Measurements from ENCODE around the gene PLPP4.

The PLPP4 gene

DNA sequence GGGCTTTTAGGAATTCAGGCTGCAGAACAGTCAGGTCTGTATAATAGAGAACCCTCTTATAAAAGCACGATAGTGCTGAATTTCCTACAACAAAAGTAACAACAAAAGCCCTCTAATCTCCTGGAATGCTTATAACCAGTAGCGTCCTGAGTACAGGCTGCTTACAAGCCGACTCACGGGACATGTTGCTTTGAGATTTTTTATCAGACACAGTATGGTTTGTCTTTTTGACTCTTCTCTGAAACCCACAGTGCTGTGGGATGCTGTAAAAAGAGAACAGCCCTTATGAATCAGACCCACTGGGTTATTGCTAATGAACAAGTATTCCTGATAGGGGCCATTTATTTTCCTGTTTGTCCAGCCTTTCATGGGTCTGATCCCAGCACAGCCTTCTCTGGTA lies 59.4 kb downstream of the PLPP4 start:
- TF ChIP-seq ZFX (IDR thresholded peaks at IDR 0.05; ENCODE audit: borderline replicate concordance): no peak
- TF ChIP-seq, protein P1, sequence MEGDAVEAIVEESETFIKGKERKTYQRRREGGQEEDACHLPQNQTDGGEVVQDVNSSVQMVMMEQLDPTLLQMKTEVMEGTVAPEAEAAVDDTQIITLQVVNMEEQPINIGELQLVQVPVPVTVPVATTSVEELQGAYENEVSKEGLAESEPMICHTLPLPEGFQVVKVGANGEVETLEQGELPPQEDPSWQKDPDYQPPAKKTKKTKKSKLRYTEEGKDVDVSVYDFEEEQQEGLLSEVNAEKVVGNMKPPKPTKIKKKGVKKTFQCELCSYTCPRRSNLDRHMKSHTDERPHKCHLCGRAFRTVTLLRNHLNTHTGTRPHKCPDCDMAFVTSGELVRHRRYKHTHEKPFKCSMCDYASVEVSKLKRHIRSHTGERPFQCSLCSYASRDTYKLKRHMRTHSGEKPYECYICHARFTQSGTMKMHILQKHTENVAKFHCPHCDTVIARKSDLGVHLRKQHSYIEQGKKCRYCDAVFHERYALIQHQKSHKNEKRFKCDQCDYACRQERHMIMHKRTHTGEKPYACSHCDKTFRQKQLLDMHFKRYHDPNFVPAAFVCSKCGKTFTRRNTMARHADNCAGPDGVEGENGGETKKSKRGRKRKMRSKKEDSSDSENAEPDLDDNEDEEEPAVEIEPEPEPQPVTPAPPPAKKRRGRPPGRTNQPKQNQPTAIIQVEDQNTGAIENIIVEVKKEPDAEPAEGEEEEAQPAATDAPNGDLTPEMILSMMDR (IDR thresholded peaks at IDR 0.05): no peak
- no peak overlapping the region for H3K27ac ChIP-seq

DNA sequence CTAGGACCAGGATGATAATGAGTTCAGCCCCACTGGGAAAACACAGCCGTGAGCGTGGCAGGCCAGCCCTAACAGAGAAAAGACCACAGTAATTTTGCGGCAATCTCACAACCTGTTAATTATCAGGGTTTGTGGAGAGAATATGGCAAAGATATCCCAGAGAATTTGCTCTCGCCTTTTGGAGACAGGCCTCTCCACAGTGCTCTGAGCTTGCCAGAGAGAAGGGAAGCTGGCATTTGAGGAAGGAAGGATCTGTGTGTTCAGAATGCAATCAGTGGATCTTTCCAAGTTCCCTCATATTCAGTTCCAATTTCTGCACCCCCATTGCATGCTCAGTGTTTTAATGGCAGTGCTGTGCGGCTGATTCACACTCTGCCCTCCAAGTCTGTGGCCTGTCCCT lies 60.2 kb downstream of the PLPP4 start:
- no peak overlapping the region for H3K27ac ChIP-seq
- TF ChIP-seq, protein P1 (IDR thresholded peaks at IDR 0.05): no peak
- TF ChIP-seq ZFX (IDR thresholded peaks at IDR 0.05; ENCODE audit: borderline replicate concordance): no peak

DNA sequence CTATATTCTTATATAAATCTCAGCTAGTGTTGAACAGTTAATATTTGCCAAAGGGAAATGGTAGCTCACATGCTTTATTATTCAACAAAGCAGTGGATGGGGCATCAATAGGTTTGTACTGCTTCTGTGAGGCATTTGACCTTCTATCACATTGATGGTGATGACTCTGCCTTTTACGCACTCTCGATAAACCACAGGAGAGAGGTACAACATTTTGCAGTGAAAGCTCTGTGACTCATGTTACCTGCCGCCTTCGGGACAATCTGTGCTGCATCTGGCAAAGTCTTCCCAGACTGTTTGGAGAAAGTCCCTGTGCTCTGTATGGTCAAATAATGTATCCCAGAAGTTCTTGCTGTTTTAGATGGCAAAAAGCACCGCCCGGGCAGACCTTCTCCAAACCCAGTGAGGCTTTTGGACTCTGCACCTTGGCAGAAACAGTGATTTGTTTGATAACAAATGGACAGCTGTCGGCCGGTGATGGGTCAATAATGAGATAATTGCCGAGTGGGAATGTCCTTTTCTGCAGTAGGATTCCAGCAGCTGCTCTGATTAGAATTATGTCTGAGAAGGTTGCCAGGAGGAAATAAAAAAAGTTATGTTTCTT lies 61.0 kb downstream of the PLPP4 start:
- no peak overlapping the region for H3K27ac ChIP-seq
- TF ChIP-seq, protein P1 (IDR thresholded peaks at IDR 0.05): no peak
- TF ChIP-seq ZFX (IDR thresholded peaks at IDR 0.05; ENCODE audit: borderline replicate concordance): no peak

DNA sequence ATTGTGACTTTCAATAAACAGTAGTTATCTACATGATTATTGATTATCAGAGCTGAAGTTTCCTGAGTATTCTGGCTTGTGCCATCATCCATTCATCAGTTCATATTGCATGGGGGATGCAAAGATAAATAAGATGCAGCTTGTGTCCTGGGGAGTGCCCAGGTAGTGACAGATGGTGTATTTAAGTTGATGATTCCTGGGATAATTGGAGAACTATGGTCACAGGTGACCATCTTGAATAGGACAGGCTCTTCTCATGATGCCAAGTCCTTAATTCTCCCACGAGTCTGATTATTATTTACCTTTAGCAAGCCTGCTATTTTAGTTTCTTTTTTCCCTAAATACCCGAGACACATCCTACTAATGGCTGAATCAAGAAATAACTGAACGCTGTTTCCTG lies 64.9 kb downstream of the PLPP4 start:
- TF ChIP-seq, protein P1 (IDR thresholded peaks at IDR 0.05): no peak
- no peak for TF ChIP-seq ZFX (IDR thresholded peaks at IDR 0.05; ENCODE audit: borderline replicate concordance)
- H3K27ac ChIP-seq: no peak overlapping the region

DNA sequence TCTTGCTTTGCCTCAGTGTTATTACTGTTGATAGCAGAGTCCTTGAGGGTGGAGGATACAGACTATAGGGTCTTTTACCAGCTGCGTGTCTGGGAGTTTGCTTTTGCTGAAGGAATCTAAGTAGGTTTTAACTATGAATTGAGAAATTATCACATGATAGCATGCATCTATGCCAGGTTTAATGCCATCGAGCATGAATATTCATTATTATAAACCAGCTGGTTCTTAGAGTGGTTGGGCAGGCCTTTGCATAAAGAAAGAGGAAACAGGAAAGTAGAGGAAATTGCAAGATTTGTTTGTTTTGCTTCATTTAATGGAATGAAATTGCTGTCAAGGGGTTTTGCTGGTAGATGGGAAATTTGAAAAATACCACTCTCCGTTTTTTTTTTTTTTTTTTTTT lies 70.7 kb downstream of the PLPP4 start:
- TF ChIP-seq, protein P1 (IDR thresholded peaks at IDR 0.05): no peak
- no peak for TF ChIP-seq ZFX (IDR thresholded peaks at IDR 0.05; ENCODE audit: borderline replicate concordance)
- H3K27ac ChIP-seq: no peak overlapping the region

DNA sequence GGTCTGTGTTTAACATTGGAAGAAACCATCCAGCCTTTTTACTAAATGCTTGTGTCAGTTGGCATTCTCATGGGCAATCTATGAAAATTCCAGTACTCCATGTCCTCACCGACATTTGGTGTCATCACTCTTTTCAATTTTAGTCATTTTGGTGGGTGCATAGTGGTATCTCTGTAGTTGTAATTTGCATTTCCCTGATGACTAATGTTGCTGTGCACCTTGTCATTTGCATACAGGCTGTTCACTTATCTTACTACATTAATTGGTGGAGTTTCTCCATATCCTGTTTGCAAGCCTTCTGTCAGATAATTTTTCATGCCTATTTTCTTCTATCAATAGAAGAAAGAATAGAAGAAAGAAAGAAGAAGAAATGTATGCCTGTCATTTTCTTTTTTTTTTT lies 73.7 kb downstream of the PLPP4 start:
- TF ChIP-seq, protein P1 (IDR thresholded peaks at IDR 0.05): no peak
- TF ChIP-seq ZFX (IDR thresholded peaks at IDR 0.05; ENCODE audit: borderline replicate concordance): no peak
- no peak overlapping the region for H3K27ac ChIP-seq

DNA sequence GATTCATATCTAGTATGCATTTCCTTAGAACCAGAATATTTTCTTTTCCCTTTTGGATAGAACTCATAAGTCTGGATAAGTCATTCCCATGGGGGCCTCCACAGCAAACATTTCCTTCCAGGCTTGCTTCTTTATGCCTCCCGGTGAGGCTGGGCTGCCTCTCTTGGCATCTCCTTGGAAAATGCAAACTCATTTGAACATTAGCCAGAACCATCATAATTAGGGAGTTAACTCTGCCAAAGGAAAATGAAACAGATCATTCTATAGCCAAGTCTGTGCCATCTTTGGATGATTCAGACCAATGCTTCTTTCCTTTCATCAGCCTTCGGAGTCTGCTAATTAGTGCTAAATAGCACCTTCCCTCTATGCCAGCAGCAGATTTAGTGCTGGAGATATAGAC lies 81.1 kb downstream of the PLPP4 start:
- H3K27ac ChIP-seq: no peak overlapping the region
- no peak for TF ChIP-seq ZFX (IDR thresholded peaks at IDR 0.05; ENCODE audit: borderline replicate concordance)
- TF ChIP-seq, protein P1 (IDR thresholded peaks at IDR 0.05): no peak
